GM19324 (cell line): Measurements from ENCODE around the gene AMMECR1.
"Not testable (repeated sequence)": the region's sequence is repeated elsewhere in the genome, so short reads cannot be mapped to it uniquely, and the experiment has no call there.

Experiments
- ATAC-seq: cut with Tn5 transposase; IDR thresholded peaks from one replicate; pipeline ENCODE4 v1.9.1; 2021; ENCODE audit warnings: mild to moderate bottlenecking, moderate library complexity; ENCODE audit not compliant: unreplicated experiment, low FRiP score

Gene AMMECR1

GRCh38 chrX:110259117-110259516 lies 58.8 kb downstream of the AMMECR1 start:
- ATAC-seq, result no peak

- no peak for ATAC-seq
Measured at GRCh38 chrX:110258552-110258951, 59.3 kb downstream of the AMMECR1 start.

GRCh38 chrX:110257889-110258288 lies 60.0 kb downstream of the AMMECR1 start:
- ATAC-seq, result no peak

- ATAC-seq, result no peak
Measured at GRCh38 chrX:110252711-110253110, 65.2 kb downstream of the AMMECR1 start.

GRCh38 chrX:110251961-110252360 lies 65.9 kb downstream of the AMMECR1 start:
- ATAC-seq, result no peak

GRCh38 chrX:110251526-110251925 lies 66.4 kb downstream of the AMMECR1 start:
- no peak for ATAC-seq

GRCh38 chrX:110250847-110251246 lies 67.0 kb downstream of the AMMECR1 start:
- no peak for ATAC-seq

- no peak for ATAC-seq
Measured at GRCh38 chrX:110248578-110248977, 69.3 kb downstream of the AMMECR1 start.

GRCh38 chrX:110245011-110245410 lies 72.9 kb downstream of the AMMECR1 start:
- no peak for ATAC-seq

- ATAC-seq, result no peak
Measured at GRCh38 chrX:110242371-110242770, 75.5 kb downstream of the AMMECR1 start.

GRCh38 chrX:110241816-110242215 lies 76.1 kb downstream of the AMMECR1 start:
- no peak for ATAC-seq

GRCh38 chrX:110238259-110238658 lies 79.6 kb downstream of the AMMECR1 start:
- not testable (repeated sequence) for ATAC-seq

GRCh38 chrX:110231485-110231884 lies 86.4 kb downstream of the AMMECR1 start:
- ATAC-seq, result not testable (repeated sequence)

- not testable (repeated sequence) for ATAC-seq
Measured at GRCh38 chrX:110229497-110230111, 88.3 kb downstream of the AMMECR1 start.

GRCh38 chrX:110228453-110228852 lies 89.4 kb downstream of the AMMECR1 start:
- no peak for ATAC-seq

GRCh38 chrX:110226931-110227330 lies 91.0 kb downstream of the AMMECR1 start:
- ATAC-seq, result no peak

GRCh38 chrX:110224926-110225617 lies 92.8 kb downstream of the AMMECR1 start:
- no peak for ATAC-seq

- ATAC-seq, result no peak
Measured at GRCh38 chrX:110222497-110223257, 95.2 kb downstream of the AMMECR1 start.

GRCh38 chrX:110219920-110220319 lies 98.0 kb downstream of the AMMECR1 start:
- no peak for ATAC-seq

GRCh38 chrX:110218591-110218990 lies 99.3 kb downstream of the AMMECR1 start:
- no peak for ATAC-seq

- ATAC-seq, result no peak
Measured at GRCh38 chrX:110216027-110216426, 101.9 kb downstream of the AMMECR1 start.
